Anterior cingulate cortex (tissue), 58 donors: ENCODE results near the gene PRKG1.
"Not testable (repeated sequence)": the region's sequence is repeated elsewhere in the genome, so short reads cannot be mapped to it uniquely, and the experiment has no call there.

Source experiments
- DNase-seq, 58 donors: peaks; one replicate each; lab custom pipeline; 2025; lab: John Stamatoyannopoulos, UW

The PRKG1 gene

GRCh38 chr10:51667678-51668335, 593.5 kb downstream of the PRKG1 start:
- DNase-seq = peak in 2 of 58 donors; percentile 2 to 33

GRCh38 chr10:51668336-51668689, 594.0 kb downstream of the PRKG1 start:
- no peak for DNase-seq

- no peak for DNase-seq
Measured at GRCh38 chr10:51669041-51669440, 594.8 kb downstream of the PRKG1 start.

GRCh38 chr10:51672039-51672535, 597.8 kb downstream of the PRKG1 start:
- no peak for DNase-seq

GRCh38 chr10:51675088-51675487, 600.8 kb downstream of the PRKG1 start:
- no peak for DNase-seq

- DNase-seq = no peak
Measured at GRCh38 chr10:51679841-51680240, 605.6 kb downstream of the PRKG1 start.

GRCh38 chr10:51683031-51683691, 608.9 kb downstream of the PRKG1 start:
- DNase-seq = no peak

- no peak for DNase-seq
Measured at GRCh38 chr10:51685768-51686167, 611.5 kb downstream of the PRKG1 start.

GRCh38 chr10:51687296-51687695, 613.0 kb downstream of the PRKG1 start:
- DNase-seq = no peak

- DNase-seq = not testable (repeated sequence)
Measured at GRCh38 chr10:51688826-51689225, 614.5 kb downstream of the PRKG1 start.

- DNase-seq = no peak
Measured at GRCh38 chr10:51689536-51689935, 615.2 kb downstream of the PRKG1 start.

GRCh38 chr10:51691135-51691534, 616.8 kb downstream of the PRKG1 start:
- no peak for DNase-seq

- DNase-seq = no peak
Measured at GRCh38 chr10:51694086-51694768, 619.9 kb downstream of the PRKG1 start.

GRCh38 chr10:51696251-51696650, 622.0 kb downstream of the PRKG1 start:
- DNase-seq = no peak

- peak in 2 of 58 donors; percentile 3 for DNase-seq
Measured at GRCh38 chr10:51698473-51699063, 624.3 kb downstream of the PRKG1 start.

GRCh38 chr10:51699145-51699474, 624.8 kb downstream of the PRKG1 start:
- DNase-seq = peak in 3 of 58 donors; percentile 29 to 51 (median 49)

GRCh38 chr10:51699475-51700227, 625.4 kb downstream of the PRKG1 start, which contains the start of gene CSTF2T:
TSS of gene CSTF2T (minus strand) at chr10:51699595. CDS start at chr10:51699549, 46 bp downstream.
- DNase-seq = peak; percentile 13 to 98 (median 88)

- peak in 1 of 58 donors; percentile 2 for DNase-seq
Measured at GRCh38 chr10:51700228-51700817, 626.0 kb downstream of the PRKG1 start.

GRCh38 chr10:51705774-51706173, 631.5 kb downstream of the PRKG1 start:
- no peak for DNase-seq

GRCh38 chr10:51706225-51706624, 631.9 kb downstream of the PRKG1 start:
- peak in 12 of 58 donors; percentile 3 to 46 (median 14) for DNase-seq
